OCI-LY7 (cell line): ENCODE measurements around the gene NHLRC4.

Experiments used
- EZH2phosphoT487 ChIP-seq: fragments of 200-600 bp; sonication (generic); IDR thresholded peaks from 2 replicates; pipeline ENCODE4 v1.6.1; 2018; ENCODE audit warnings: low read depth, borderline replicate concordance, mild to moderate bottlenecking, mixed run types, antibody characterized with exemption, low read length, moderate library complexity, mixed read lengths
- TF ChIP-seq, protein P1 (sequence below): fragments of 200-600 bp; sonication (generic); conservative IDR thresholded peaks from 2 replicates; pipeline ENCODE4 v1.5.1; 2014; ENCODE audit warnings: mild to moderate bottlenecking, antibody characterized with exemption, low read length, moderate library complexity, mixed read lengths

DNA sequence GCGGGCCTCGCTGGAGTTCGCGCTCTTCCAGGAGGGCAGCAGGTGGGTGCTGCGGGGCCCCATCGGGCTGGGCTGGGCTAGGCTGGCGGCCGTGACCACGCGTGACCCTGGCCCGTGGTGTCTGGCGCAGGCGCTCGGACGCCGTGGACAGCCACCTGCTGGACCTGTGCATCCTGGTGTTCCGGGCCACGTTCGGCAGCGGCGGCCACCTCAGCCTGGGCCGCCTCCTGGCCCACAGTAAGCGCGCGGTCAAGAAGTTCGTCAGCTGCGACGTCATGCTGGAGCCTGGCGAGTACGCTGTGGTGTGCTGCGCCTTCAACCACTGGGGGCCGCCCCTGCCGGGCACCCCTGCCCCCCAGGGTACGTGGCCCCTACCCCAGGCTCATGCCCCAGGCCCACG lies 14.6 kb upstream of the NHLRC4 start:
- TF ChIP-seq, protein P1, sequence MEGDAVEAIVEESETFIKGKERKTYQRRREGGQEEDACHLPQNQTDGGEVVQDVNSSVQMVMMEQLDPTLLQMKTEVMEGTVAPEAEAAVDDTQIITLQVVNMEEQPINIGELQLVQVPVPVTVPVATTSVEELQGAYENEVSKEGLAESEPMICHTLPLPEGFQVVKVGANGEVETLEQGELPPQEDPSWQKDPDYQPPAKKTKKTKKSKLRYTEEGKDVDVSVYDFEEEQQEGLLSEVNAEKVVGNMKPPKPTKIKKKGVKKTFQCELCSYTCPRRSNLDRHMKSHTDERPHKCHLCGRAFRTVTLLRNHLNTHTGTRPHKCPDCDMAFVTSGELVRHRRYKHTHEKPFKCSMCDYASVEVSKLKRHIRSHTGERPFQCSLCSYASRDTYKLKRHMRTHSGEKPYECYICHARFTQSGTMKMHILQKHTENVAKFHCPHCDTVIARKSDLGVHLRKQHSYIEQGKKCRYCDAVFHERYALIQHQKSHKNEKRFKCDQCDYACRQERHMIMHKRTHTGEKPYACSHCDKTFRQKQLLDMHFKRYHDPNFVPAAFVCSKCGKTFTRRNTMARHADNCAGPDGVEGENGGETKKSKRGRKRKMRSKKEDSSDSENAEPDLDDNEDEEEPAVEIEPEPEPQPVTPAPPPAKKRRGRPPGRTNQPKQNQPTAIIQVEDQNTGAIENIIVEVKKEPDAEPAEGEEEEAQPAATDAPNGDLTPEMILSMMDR = no peak
- no peak for TF ChIP-seq EZH2phosphoT487
